ENCODE measurements around the gene GBF1.

Gene GBF1

GRCh38 chr10:102396730-102397151 is 151.4 kb downstream of the GBF1 start:
- DNase-seq: no peak

- no peak for DNase-seq
Observed at GRCh38 chr10:102397222-102398171, 152.2 kb downstream of the GBF1 start.

DNA sequence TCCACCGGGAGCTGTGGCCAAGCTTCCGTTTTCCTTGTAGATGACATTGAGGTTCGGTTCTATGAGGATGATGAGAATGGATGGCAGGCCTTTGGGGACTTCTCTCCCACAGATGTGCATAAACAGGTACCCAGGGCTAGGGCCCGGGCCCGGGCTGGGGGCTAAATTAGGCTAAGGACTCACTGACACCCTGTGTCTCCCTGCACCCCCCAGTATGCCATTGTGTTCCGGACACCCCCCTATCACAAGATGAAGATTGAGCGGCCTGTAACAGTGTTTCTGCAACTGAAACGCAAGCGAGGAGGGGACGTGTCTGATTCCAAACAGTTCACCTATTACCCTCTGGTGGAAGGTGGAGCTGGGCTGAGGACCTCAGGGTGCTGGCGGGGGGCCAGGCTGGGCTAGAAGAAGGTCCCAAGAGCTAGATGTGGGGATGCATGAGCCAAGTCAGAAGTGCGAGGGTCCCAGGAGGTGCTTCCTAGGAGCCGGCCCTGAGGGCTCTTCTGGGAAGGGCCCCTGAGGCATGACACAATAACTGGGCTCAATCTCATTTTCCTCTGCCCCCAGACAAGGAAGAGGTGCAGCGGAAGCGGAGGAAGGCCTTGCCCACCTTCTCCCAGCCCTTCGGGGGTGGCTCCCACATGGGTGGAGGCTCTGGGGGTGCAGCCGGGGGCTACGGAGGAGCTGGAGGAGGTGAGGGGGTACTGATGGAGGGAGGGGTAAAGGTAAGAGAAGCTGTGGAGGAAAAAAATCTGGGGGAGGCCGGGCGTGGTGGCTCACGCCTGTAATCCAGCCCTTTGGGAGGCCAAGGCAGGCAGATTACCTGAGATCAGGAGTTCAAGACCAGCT is 153.1 kb downstream of the GBF1 start:
- no peak for DNase-seq

DNA sequence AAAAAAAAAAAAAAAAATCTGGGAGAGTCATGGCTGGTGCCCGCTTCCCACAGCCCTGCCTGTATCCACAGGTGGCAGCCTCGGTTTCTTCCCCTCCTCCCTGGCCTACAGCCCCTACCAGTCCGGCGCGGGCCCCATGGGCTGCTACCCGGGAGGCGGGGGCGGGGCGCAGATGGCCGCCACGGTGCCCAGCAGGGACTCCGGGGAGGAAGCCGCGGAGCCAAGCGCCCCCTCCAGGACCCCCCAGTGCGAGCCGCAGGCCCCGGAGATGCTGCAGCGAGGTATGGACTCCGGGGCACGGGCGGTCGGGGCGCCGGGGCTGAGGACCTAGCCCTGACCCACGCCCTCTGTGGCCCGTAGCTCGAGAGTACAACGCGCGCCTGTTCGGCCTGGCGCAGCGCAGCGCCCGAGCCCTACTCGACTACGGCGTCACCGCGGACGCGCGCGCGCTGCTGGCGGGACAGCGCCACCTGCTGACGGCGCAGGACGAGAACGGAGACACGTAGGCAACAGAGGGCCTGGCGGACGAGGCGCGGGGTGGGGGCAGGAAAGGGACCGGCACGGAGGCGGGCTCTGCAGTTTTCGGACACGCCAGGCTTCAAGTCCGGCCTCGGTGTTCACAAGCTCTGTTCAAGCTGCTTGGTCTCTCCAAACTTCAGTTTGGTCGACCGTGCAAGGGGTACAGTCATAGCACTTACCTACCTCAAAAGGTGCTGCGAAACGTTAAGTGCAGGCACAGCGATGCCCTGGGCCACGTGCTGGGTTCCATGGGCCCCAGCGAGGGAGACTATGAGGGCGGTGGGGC is 154.1 kb downstream of the GBF1 start:
- DNase-seq: peak; percentile 96

- DNase-seq: no peak
Observed at GRCh38 chr10:102400076-102400475, 154.7 kb downstream of the GBF1 start.

GRCh38 chr10:102400598-102401341 is 155.4 kb downstream of the GBF1 start:
- DNase-seq: no peak

GRCh38 chr10:102401342-102401654 is 156.0 kb downstream of the GBF1 start:
- no peak for DNase-seq

DNA sequence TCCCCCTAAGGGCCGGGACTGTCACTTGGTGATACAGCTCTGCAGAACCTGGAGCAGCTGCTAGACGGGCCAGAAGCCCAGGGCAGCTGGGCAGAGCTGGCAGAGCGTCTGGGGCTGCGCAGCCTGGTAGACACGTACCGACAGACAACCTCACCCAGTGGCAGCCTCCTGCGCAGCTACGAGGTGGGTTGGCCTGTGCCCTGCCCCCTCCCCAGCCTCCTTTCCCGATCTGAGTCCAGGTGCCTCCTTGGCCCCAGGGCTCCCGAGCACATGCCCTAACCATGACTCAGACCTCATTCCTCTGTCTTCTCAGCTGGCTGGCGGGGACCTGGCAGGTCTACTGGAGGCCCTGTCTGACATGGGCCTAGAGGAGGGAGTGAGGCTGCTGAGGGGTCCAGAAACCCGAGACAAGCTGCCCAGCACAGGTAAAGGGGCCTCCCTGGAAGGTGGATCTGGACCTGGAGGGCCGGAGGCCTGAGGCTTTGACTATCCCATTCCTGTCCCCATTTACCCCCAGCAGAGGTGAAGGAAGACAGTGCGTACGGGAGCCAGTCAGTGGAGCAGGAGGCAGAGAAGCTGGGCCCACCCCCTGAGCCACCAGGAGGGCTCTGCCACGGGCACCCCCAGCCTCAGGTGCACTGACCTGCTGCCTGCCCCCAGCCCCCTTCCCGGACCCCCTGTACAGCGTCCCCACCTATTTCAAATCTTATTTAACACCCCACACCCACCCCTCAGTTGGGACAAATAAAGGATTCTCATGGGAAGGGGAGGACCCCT is 156.6 kb downstream of the GBF1 start:
- no peak for DNase-seq

GRCh38 chr10:102402512-102402896 is 157.2 kb downstream of the GBF1 start:
- no peak for DNase-seq

DNA sequence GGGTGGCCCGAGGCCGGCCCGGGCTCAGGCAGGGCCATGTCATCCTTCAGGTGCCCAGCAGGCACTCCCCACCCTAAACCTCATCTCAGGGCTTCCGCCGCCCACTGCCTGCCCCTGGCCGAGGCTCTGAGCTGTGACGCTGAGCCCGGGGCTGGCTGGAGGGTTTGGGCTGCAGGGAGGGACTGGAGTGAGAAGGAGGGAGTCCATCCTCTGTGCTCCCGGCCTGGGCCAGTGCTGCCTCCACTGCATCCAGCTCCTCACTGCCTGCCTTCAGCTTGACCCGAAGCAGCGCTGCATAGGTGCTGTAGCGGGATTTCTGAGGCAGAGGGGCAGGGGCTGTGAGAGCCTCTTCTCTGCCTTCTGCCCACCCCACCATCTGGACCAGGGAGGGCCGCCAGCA is 157.8 kb downstream of the GBF1 start:
- no peak for DNase-seq

DNA sequence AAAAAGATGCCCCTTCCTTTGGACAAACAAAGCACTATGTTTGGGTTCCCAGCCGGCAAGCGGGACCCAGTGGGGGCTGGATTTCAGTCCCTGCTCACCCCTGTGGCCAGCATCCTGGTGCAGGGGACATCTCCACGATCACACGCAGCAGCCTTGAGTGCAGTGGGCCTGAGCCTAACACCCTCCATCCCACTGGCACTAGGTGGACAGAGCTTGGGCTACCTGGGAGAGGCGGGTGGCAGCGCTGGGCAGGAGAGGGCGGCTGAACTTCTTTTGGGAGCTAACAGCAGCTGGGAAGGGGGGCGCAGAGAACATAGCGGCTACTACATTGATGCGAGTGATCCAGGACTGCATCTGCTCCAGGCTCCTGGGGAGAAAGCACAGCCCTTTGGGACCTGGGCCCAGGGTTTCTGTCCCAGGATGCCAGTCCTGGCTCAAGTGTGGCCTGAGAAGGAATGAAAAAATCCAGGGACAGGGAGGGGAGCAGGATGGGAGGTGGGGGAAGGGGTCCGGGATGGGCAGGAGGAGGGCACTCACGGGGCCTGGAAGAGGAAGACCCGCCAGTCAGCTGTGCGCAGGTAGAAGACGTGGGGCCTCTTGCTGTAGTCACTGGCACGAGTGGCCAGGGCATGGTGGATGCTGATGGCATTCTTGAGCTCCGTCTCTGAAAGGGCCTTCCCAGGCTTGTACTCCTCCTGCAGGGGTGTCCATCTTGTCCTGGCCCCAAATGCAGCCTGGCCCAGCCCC is 159.2 kb downstream of the GBF1 start:
- no peak for DNase-seq

DNA sequence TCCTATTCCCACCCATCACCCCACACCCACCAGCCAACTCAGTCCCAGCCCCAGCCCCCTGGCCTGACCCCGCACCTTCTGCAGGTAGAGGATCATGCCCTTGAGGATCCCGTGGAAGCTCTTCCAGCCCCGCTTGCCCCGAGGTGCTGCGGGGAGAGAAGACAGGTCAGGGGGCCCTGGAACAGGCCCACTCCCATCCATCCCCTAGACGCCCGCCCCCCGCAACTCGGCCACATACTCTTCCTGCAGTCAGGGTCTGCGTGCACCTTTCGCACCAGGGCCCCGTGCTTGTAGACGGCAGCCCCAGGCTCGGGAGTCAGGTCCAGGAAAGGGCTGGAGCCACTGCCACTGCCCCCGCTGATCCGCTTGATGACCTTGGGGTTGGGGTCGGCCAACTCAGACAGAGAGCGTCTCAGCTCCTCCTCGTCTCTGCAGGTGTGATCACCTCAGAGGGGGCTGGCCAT is 159.8 kb downstream of the GBF1 start:
- no peak for DNase-seq

GRCh38 chr10:102405632-102406031 is 160.3 kb downstream of the GBF1 start:
- DNase-seq: no peak

GRCh38 chr10:102406815-102407214 is 161.5 kb downstream of the GBF1 start:
- no peak for DNase-seq

- no peak for DNase-seq
Observed at GRCh38 chr10:102407425-102408130, 162.2 kb downstream of the GBF1 start.

DNA sequence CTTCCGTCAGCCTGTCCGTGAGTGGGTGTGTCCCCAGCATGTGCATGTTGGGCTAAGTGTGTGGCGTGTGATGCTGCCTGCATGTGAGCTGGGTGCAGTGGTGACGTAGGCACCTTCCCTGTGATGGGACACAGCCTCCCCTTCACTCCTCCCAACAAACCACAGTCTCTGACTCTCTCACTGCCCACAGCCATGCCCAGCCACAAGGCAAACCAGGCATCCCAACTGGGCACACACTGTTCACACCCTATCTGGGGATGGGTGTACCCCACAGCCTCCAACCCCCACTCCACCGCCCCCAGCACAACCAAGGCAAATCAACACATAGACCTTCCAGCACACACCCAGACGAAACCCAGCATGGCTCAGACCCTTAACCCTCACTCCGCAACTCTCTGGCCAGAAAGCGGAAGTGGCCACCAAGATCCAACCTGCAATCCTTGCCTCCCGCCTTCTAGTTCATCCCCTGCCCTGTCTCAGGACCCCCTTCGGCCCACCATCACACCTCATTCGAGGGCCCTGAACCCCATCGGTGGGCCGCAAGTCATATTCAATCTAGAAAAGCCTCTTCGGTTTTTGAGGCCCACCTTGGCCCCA is 162.9 kb downstream of the GBF1 start:
- peak; percentile 60 for DNase-seq

DNA sequence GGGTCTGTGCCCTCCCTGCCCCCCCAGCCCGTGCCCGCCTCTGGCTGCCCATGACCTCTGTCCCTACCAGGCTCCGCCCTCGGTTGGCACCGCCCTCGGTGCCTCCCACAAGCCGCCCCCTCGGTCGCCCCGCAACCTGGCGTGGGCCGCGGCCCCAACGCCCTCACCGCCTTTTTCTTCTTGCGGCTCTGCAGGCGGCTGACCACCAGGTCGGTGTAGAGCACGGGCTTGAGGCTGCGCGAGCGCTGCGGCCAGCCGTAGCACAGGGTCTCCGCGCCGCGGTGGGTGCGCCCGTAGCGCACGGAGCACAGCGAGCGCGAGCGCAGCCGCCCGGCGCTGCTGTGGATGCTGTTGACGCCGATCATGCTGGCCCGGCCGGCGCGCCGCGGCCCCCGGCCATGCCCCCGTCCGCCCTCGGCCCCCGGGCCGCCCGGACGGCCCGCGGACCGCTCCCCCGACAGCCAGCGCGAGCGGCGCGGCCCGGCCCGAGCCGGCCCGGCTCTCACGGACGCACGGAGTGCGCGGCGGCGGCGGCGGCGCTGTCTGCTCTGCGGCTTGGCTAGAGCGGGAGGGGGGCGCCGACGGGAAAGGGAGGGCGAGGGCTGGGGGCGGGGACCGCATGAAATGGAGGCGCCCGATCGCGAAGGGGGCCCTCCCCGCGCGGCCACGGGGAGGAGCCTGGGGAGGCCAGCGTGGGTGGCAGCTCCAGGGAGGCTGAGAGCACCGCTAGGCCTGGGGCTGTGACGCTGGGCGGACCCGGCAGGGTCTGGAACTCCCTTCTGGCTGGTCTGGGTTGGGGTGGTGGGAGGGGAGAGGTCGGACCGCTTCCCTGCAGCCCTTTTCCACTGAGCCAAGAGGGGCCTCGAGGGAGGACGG is 163.6 kb downstream of the GBF1 start:
- peak; percentile 87 for DNase-seq

DNA sequence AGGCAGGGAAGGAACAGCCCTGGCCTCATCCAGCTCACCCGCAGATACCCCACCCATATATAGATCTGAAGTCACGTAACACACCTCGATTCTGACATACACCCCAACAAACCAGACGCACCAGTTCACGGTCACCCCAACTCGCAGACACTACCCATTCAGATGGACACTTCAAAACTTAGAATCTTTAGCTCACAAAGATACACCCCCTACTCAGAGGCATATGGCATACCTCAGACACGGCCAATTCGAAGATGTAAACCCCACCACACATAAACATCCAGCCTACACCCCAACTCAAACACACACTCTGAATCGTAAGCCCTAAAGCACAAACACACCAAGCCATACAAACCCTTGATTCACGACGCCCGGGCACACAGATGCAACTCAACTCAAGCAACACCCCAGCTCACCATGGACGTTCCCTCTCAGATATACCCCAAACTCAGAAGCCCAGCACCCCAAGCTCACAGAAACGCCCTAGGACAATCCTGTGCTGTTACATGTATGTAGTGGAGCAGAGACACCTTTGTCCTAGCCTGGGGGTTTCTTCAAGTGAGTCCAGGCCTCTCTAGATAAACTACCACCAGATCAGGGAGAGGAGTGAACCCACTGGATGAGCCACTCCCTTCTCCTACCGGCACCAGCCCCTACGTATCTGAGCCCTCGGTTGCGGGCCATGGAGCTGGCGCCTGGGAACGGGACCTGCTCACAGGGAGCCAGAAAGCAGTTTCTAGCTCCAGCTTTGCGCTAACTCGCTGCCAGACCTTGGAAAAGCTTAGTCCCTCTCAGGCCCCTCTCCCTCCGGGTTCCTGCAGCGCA is 164.5 kb downstream of the GBF1 start:
- no peak for DNase-seq
